GM19468 (cell line): ENCODE data around the gene SMKR1.

Experiments
- ATAC-seq: cut with Tn5 transposase; IDR thresholded peaks from one replicate; pipeline ENCODE4 v1.9.1; 2021; ENCODE audit warnings: mild to moderate bottlenecking, moderate library complexity, moderate number of reproducible peaks; ENCODE audit not compliant: unreplicated experiment; ENCODE audit errors: extremely low read depth

SMKR1 gene

DNA sequence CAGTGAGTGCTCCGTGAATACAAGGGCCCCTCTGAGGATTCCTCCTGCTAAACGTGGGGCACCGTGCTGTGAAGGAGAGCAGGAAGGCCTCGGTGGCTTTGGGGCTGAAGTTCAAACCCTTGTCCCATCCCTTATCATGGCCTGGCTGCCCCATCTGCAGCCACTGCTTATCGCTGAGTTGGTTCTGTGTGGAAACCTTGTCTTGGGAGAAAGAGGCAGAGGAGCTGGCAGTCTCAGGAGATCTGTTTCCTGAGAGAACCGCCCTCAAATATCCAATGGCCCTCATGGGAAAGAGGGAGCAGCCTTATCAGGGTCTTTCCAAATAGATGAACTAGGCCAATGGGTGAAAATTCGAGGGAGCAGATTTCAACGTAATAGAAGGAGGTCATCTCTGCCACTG, 57.2 kb downstream of the SMKR1 start:
- no peak for ATAC-seq

DNA sequence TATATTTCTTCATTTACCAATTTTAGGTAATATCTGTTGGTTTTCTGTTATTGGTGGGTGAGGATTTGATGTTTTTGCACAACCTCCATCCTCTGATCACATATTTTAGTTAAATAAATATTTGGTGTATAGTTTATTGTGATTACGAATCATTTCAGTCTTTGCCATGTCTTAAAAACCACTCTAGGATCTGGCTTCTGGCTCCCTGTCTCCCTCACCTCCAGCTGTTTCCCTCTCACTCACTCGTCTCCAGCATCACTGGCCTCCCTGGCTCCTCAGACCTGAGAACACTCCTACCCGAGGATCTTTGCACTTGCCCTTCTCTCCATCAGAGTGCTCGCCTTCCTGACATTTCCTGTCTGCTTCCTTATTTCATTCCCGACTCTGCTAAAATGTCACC, 58.5 kb downstream of the SMKR1 start:
- no peak for ATAC-seq

DNA sequence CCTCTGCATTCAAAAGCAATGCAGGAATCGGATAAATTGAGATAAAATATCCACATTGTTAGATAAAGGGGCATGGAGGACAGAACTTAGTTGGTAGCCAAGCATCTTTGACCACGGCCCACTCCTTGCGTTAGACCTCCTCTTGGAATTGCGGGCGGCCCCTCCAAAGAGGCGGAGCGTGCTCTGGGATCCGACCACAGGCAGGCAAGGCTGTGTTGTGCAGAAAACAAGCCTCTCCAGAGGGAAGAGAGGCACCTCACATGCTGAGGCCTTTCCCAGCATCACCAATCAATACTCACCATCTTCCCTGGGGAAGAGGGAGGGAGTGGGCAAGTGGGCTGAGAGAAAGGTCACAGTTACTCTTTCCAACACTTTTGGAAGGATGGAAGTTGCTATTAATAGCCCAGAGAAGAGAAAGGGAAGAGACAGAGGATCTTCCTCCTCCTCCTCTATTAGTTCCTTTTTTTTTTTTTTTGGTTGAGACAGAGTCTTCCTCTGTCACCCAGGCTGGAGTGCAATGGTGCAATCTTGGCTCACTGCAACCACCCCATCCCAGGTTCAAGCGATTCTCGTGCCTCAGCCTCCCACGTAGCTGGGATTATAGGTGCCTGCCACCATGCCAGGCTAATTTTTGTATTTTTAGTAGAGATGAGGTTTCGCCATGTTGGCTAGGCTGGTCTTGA, 59.5 kb downstream of the SMKR1 start:
- no peak for ATAC-seq
